A549 (cell line): ENCODE data around the gene POP4.

Source experiments
- CTCF ChIP-seq: fragments of >200 bp; sonication (Bioruptor Twin); formaldehyde crosslinking; IDR thresholded peaks from 3 replicates; pipeline ENCODE4 v1.5.1; 2016
- EP300 ChIP-seq, 2 experiments: fragments of >200 bp; sonication (Bioruptor Twin); formaldehyde crosslinking; IDR thresholded peaks; 2 replicates in 1 of 2; 3 replicates in 1 of 2; pipeline ENCODE4 v1.6.1; 2016 to 2017
- JUNB ChIP-seq: fragments of >200 bp; sonication (Bioruptor Twin); formaldehyde crosslinking; IDR thresholded peaks from 2 replicates; pipeline ENCODE4 v1.6.1; 2016
- MYC ChIP-seq: IDR thresholded peaks from 2 replicates; pipeline ENCODE4 v1.6.1; 2012; ENCODE audit warnings: mild to moderate bottlenecking, inconsistent platforms, low read length, improper control_type of control experiment, borderline replicate concordance
- NR3C1 ChIP-seq: fragments of >200 bp; sonication (Bioruptor Twin); formaldehyde crosslinking; IDR thresholded peaks from 3 replicates; pipeline ENCODE4 v1.6.1; 2017
- SREBF2 ChIP-seq: fragments of 450-650 bp; IDR thresholded peaks from 2 replicates; pipeline ENCODE4 v1.6.1; 2014; ENCODE audit warnings: mild to moderate bottlenecking, moderate library complexity
- USF2 ChIP-seq: fragments of 450-650 bp; IDR thresholded peaks from 2 replicates; pipeline ENCODE4 v1.6.1; 2014; ENCODE audit warnings: antibody characterized with exemption

DNA sequence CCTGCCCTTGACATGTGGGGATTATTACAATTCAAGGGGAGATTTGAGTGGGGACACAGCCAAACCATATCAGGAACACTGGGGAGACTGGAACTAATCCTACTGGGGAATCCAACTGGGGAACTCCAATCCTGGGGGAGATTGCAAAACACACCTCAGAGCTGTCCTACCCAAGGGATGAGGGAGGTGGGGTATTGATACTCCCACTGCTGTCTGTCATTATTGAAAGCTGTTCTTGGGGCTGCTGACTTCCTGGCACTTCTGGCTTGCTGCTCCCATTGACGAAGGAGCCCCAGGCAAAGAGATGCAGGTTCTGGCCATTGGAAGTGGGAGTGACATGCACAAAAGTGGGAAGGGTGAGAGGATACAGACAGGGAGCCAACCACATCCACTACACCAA is 24.7 kb upstream of the POP4 start:
- TF ChIP-seq CTCF = no peak
- no peak for TF ChIP-seq USF2
- TF ChIP-seq MYC = no peak
- TF ChIP-seq SREBF2 = no peak
- TF ChIP-seq EP300 (IDR thresholded peaks at IDR 0.05) = no peak
- no peak for TF ChIP-seq NR3C1
- TF ChIP-seq JUNB = no peak
